IMR-90 (cell line): ENCODE measurements around the gene ABHD17A. TPM values are rescaled to one million over a fixed set of nuclear protein-coding genes. Genes with fewer than 3 reads are reported as not detected.
A peak's percentile ranks its signal among the peaks of the same experiment; 100 is the strongest.

Experiments
- ATAC-seq: fragments of 200-7000 bp; cut with Tn5 transposase; 2 replicates; pipeline ENCODE4 v1.9.1; 2020; ENCODE audit warnings: low read depth, mild to moderate bottlenecking, moderate library complexity
- BruUV-seq: library from RNA; stranded (reverse); fragments of 400-500 nt; replicated peaks from 2 replicates; lab custom pipeline; 2021; lab: Mats Ljungman, UMichigan
- CTCF ChIA-PET: fragments of 300-600 bp; formaldehyde crosslinking; extraction: SDS; loops from one replicate; lab custom pipeline; 2021; ENCODE audit warnings: antibody characterized with exemption; lab: Yijun Ruan, JAX
- POLR2A ChIA-PET: fragments of 300-600 bp; sonication (Branson Sonifier 250); formaldehyde crosslinking; loops from one replicate; lab custom pipeline; 2022; ENCODE audit warnings: antibody characterized with exemption; ENCODE audit not compliant: unreplicated experiment; lab: Charles Lee
- DNase-seq: peaks from one replicate; pipeline ENCODE4 v3.0.0; 2013
- H2AFZ ChIP-seq: replicated peaks from 2 replicates; pipeline ENCODE3; 2013; ENCODE audit warnings: low read length, mild to moderate bottlenecking; ENCODE audit not compliant: poor library complexity
- H2AK5ac ChIP-seq: 2 replicates; pipeline ENCODE4 v1.6.1; 2013; ENCODE audit warnings: low read depth, low read length, inconsistent platforms
- H2AK9ac ChIP-seq: replicated peaks from 2 replicates; pipeline ENCODE3; 2013; ENCODE audit warnings: mild to moderate bottlenecking, low read depth, low read length, moderate library complexity; ENCODE audit not compliant: poor library complexity
- H2BK120ac ChIP-seq: 2 replicates; pipeline ENCODE4 v1.6.1; 2013; ENCODE audit warnings: low read depth, low read length, inconsistent platforms
- H2BK15ac ChIP-seq: 3 replicates; pipeline ENCODE4 v1.6.1; 2013; ENCODE audit warnings: low read depth, low read length, inconsistent platforms
- H2BK20ac ChIP-seq: 2 replicates; pipeline ENCODE4 v1.6.1; 2013; ENCODE audit warnings: low read depth, mild to moderate bottlenecking, inconsistent platforms, low read length, moderate library complexity
- H2BK5ac ChIP-seq: 2 replicates; pipeline ENCODE4 v1.6.1; 2013; ENCODE audit warnings: mild to moderate bottlenecking, low read depth, low read length, inconsistent platforms; ENCODE audit not compliant: poor library complexity, severe bottlenecking
- H3K14ac ChIP-seq: replicated peaks from 2 replicates; pipeline ENCODE4 v1.6.1; 2013; ENCODE audit warnings: low read depth, low read length, inconsistent platforms
- H3K18ac ChIP-seq: 2 replicates; pipeline ENCODE4 v1.6.1; 2013; ENCODE audit warnings: low read depth, low read length, control low read depth
- H3K23ac ChIP-seq: 2 replicates; pipeline ENCODE4 v1.6.1; 2013; ENCODE audit warnings: low read depth, low read length, inconsistent platforms
- H3K27ac ChIP-seq: 2 replicates; pipeline ENCODE4 v1.5.1; 2013; ENCODE audit warnings: mild to moderate bottlenecking, control low read depth, low read length; ENCODE audit not compliant: insufficient read depth
- H3K27me3 ChIP-seq: 2 replicates; pipeline ENCODE4 v1.6.1; 2013; ENCODE audit warnings: low read length; ENCODE audit not compliant: control insufficient read depth, insufficient read depth
- H3K36me3 ChIP-seq: 2 replicates; pipeline ENCODE4 v1.6.1; 2013; ENCODE audit warnings: low read length, mixed read lengths; ENCODE audit not compliant: control insufficient read depth, insufficient read depth
- H3K4ac ChIP-seq: 2 replicates; pipeline ENCODE4 v1.6.1; 2013; ENCODE audit warnings: low read depth, low read length, inconsistent platforms
- H3K4me1 ChIP-seq: 2 replicates; pipeline ENCODE4 v1.6.1; 2013; ENCODE audit warnings: low read length, mixed read lengths; ENCODE audit not compliant: control insufficient read depth, insufficient read depth
- H3K4me2 ChIP-seq: 2 replicates; pipeline ENCODE4 v1.6.1; 2013; ENCODE audit warnings: low read depth, mild to moderate bottlenecking, control low read depth, low read length, moderate library complexity
- H3K4me3 ChIP-seq: 2 replicates; pipeline ENCODE4 v1.5.1; 2013; ENCODE audit warnings: low read depth, mild to moderate bottlenecking, control low read depth, low read length, moderate library complexity; ENCODE audit not compliant: insufficient read depth
- H3K56ac ChIP-seq: 2 replicates; pipeline ENCODE4 v1.6.1; 2013; ENCODE audit warnings: low read length, inconsistent platforms; ENCODE audit not compliant: insufficient read depth; ENCODE audit errors: extremely low read depth
- H3K79me1 ChIP-seq, 2 experiments: 2 replicates each; pipeline ENCODE4 v1.6.1; 2013; ENCODE audit warnings: low read length in 2 of 2, inconsistent platforms in 1 of 2, low read depth in 1 of 2
- H3K9ac ChIP-seq: 2 replicates; pipeline ENCODE4 v1.6.1; 2013; ENCODE audit warnings: low read depth, low read length, control low read depth
- H3K9me1 ChIP-seq: 2 replicates; pipeline ENCODE4 v1.6.1; 2013; ENCODE audit warnings: low read length, inconsistent platforms; ENCODE audit not compliant: insufficient read depth
- H3K9me3 ChIP-seq: 2 replicates; pipeline ENCODE4 v1.6.1; 2013; ENCODE audit warnings: low read length; ENCODE audit not compliant: control insufficient read depth, insufficient read depth
- H4K20me1 ChIP-seq: 2 replicates; pipeline ENCODE4 v1.6.1; 2013; ENCODE audit warnings: low read length, inconsistent platforms; ENCODE audit not compliant: insufficient read depth
- H4K5ac ChIP-seq: 2 replicates; pipeline ENCODE4 v1.6.1; 2013; ENCODE audit warnings: mild to moderate bottlenecking, low read depth, low read length, control low read depth
- H4K8ac ChIP-seq, 2 experiments: 2 replicates each; pipeline ENCODE4 v1.6.1; 2013; ENCODE audit warnings: low read depth in 2 of 2, low read length in 2 of 2, control low read depth in 1 of 2, inconsistent platforms in 1 of 2
- H4K91ac ChIP-seq: 2 replicates; pipeline ENCODE4 v1.6.1; 2013; ENCODE audit warnings: low read depth, low read length, inconsistent platforms; ENCODE audit not compliant: insufficient read depth
- POLR2A ChIP-seq: IDR thresholded peaks from 2 replicates; pipeline ENCODE4 v1.6.1; 2012; ENCODE audit warnings: mild to moderate bottlenecking, low read depth, low read length
- RCOR1 ChIP-seq: IDR thresholded peaks from 2 replicates; pipeline ENCODE4 v1.6.1; 2012; ENCODE audit warnings: mild to moderate bottlenecking, low read length, improper control_type of control experiment; ENCODE audit not compliant: insufficient replicate concordance
- RFX5 ChIP-seq: IDR thresholded peaks from 2 replicates; pipeline ENCODE4 v1.8.0; 2012; ENCODE audit warnings: low read depth, mild to moderate bottlenecking, low read length, moderate library complexity
- WGBS, 2 experiments: methylation state at CpG; one replicate each; pipeline versions ENCODE4 v1.1.5 to v1.1.7; 2013; ENCODE audit warnings: missing lambda C conversion rate in 2 of 2; ENCODE audit not compliant: insufficient read length in 1 of 2; ENCODE audit errors: extremely low coverage in 2 of 2; 5-methylcytosine and 5-hydroxymethylcytosine counted together
- dilution Hi-C: fragments of 300-500 bp; cut with HindIII; formaldehyde crosslinking; loops from one replicate; pipeline ENCODE4 v1.14.3; 2018; ENCODE audit warnings: low sequenced_read_pairs; ENCODE audit not compliant: unreplicated experiment
- in situ Hi-C: fragments of 300-500 bp; cut with MboI; formaldehyde crosslinking; loops from 3 replicates; pipeline ENCODE4 v1.14.3; 2019; ENCODE audit warnings: low sequenced_read_pairs, inconsistent platforms, mixed read lengths
- intact Hi-C: fragments of 100-400 bp; cut with micrococcal nuclease; formaldehyde crosslinking; loops from 2 replicates; pipeline ENCODE4 v1.10.0; 2022
- polyA plus RNA-seq, 3 experiments: library from polyadenylated mRNA; depleted of rRNA; stranded (reverse); fragments of >200 nt; gene quantifications; 2 replicates each; pipeline ENCODE4 v1.2.3, GENCODE V29; 2012; ENCODE audit warnings: low replicate concordance in 1 of 3
- total RNA-seq: library from RNA; depleted of rRNA; stranded (reverse); fragments of >200 nt; gene quantifications from 2 replicates; pipeline ENCODE4 v1.2.3, GENCODE V29; 2012

The ABHD17A gene
- total and polyA plus RNA-seq, 2 of the 4 experiments (the other 2 are of a cell fraction): 37.8 to 76.2 TPM

GRCh38 chr19:1922803-1923202 is 37.5 kb upstream of the ABHD17A start:
- H3K4me2 ChIP-seq: no peak overlapping the region
- H2AFZ ChIP-seq: no peak overlapping the region
- H2BK120ac ChIP-seq: no peak overlapping the region
- CTCF ChIA-PET: no interaction called here
- POLR2A ChIA-PET: no interaction called here
- intact Hi-C loops (no loop called here), dilution Hi-C loops (no loop called here), in situ Hi-C loops (no loop called here)
- no peak overlapping the region for H2BK5ac ChIP-seq
- no peaks in the 10 kb centered on the region for H3K9me3 ChIP-seq
- H2BK20ac ChIP-seq: no peak overlapping the region
- H3K4me3 ChIP-seq: no peak overlapping the region
- 0 out of 2 replicates have a peak, but pooled peaks cover 9% of the 10 kb centered on the region for H4K20me1 ChIP-seq
- H2AK9ac ChIP-seq: peak overlapping the region; percentile 52
- H4K91ac ChIP-seq: no peak overlapping the region
- H3K9me1 ChIP-seq: no peaks in the 10 kb centered on the region
- H3K27ac ChIP-seq: no peak overlapping the region
- no peak overlapping the region for H3K56ac ChIP-seq
- 95% methylated on average over 20 of the region's 23 CpGs; no CpG with 5 or more reads in 1 of the 2 experiments for whole genome bisulfite sequencing, 2 experiments
- H3K36me3 ChIP-seq: peaks cover 60% of the 10 kb centered on the region
- no TSS peak for BruUV-seq
- no peak overlapping the region for H2BK15ac ChIP-seq
- H3K4me1 ChIP-seq: no peaks in the 10 kb centered on the region
- no peak overlapping the region for H3K23ac ChIP-seq
- ATAC-seq: no peak
- H4K5ac ChIP-seq: no peak overlapping the region
- H3K18ac ChIP-seq: no peak overlapping the region
- H3K4ac ChIP-seq: no peak overlapping the region
- H3K9ac ChIP-seq: no peak overlapping the region
- H3K14ac ChIP-seq: no peak overlapping the region
- no peaks in the 10 kb centered on the region for H3K79me1 ChIP-seq
- no peak overlapping the region for H2AK5ac ChIP-seq
- no peak for TF ChIP-seq POLR2A
- no peak for TF ChIP-seq RCOR1
- no peak for TF ChIP-seq RFX5
- no peak for DNase-seq
- no peak overlapping the region for H4K8ac ChIP-seq
- H3K27me3 ChIP-seq: no peaks in the 10 kb centered on the region
